HCT116 (cell line): ENCODE measurements around the gene PRPF4.

Experiments used
- CBX3 ChIP-seq: IDR thresholded peaks from 2 replicates; pipeline ENCODE4 v1.6.1; 2012; ENCODE audit warnings: low read depth
- CEBPB ChIP-seq: IDR thresholded peaks from 2 replicates; pipeline ENCODE4 v1.6.1; 2012; ENCODE audit warnings: low read depth
- EZH2 ChIP-seq: fragments of 200-600 bp; sonication (generic); IDR thresholded peaks from 2 replicates; pipeline ENCODE4 v1.6.1; 2017; ENCODE audit warnings: antibody characterized with exemption, mixed run types
- FOSL1 ChIP-seq: IDR thresholded peaks from 2 replicates; pipeline ENCODE4 v1.6.1; 2012; ENCODE audit warnings: low read depth
- POLR2A ChIP-seq: IDR thresholded peaks from 2 replicates; pipeline ENCODE4 v1.7.0; 2011; ENCODE audit warnings: borderline replicate concordance; ENCODE audit not compliant: insufficient read depth, insufficient read length; ENCODE audit errors: extremely low read depth
- POLR2AphosphoS5 ChIP-seq: IDR thresholded peaks from 2 replicates; pipeline ENCODE4 v1.6.1; 2011; ENCODE audit warnings: mild to moderate bottlenecking, low read depth, low read length, moderate library complexity
- RAD21 ChIP-seq: IDR thresholded peaks from 2 replicates; pipeline ENCODE4 v1.6.1; 2012; ENCODE audit warnings: low read depth, mild to moderate bottlenecking
- SIN3A ChIP-seq: IDR thresholded peaks from 2 replicates; pipeline ENCODE4 v1.6.1; 2012; ENCODE audit warnings: low read depth
- SRF ChIP-seq: IDR thresholded peaks from 2 replicates; pipeline ENCODE4 v1.6.1; 2012; ENCODE audit warnings: low read depth
- ZFX ChIP-seq: fragments of 450-650 bp; IDR thresholded peaks from 2 replicates; pipeline ENCODE4 v1.6.1; 2017
- TF ChIP-seq, protein P1 (sequence below), 3 experiments: fragments of 200-600 bp in 1 of 3; sonication (generic) in 1 of 3; IDR thresholded peaks in 2 of 3; conservative IDR thresholded peaks in 1 of 3; 2 replicates each; pipeline ENCODE4 v1.5.1; 2012 to 2017; ENCODE audit warnings: low read depth in 2 of 3, low read length in 2 of 3, antibody characterized with exemption in 1 of 3, borderline replicate concordance in 1 of 3, control low read depth in 1 of 3, mild to moderate bottlenecking in 1 of 3, mixed read lengths in 1 of 3, mixed run types in 1 of 3, moderate library complexity in 1 of 3; ENCODE audit not compliant: insufficient read depth in 1 of 3
- TF ChIP-seq, protein P2 (sequence below): IDR thresholded peaks from 2 replicates; pipeline ENCODE4 v1.6.1; 2012
- TF ChIP-seq, protein P3 (sequence below): IDR thresholded peaks from 2 replicates; pipeline ENCODE4 v1.6.1; 2012; ENCODE audit warnings: low read depth

DNA sequence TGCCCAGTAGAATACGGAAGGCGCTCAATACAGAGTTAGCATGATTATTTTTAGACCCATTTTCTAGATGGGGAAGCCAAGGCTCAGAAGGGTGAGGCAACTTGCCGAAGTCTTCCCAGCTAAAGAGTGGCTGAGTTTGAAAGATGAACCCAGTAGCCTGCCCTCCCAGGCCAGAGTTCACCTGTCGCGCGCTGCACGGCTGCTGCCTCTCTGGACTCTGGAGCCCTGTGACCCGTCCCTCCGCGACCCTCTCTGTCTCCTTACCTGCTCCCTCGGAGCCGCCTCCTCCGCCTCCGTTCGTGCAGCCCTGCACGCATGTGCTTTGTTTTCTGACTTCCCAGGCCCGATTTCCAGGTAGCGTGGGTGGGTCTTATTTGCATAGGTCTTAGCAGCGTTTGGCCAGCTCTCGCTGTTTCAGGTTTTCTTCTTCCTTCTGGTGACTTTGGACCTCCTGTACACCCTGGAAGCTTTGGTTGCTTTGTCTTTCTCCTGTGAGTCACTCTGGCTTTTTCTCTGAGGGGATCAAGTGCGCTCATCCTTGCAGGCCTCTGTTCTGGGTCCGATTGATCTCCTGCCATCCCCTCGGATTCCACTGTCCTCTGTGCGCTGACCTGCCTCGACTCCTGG is 27.4 kb downstream of the PRPF4 start, which contains the start of gene RNF183:
- TF ChIP-seq, protein P1, sequence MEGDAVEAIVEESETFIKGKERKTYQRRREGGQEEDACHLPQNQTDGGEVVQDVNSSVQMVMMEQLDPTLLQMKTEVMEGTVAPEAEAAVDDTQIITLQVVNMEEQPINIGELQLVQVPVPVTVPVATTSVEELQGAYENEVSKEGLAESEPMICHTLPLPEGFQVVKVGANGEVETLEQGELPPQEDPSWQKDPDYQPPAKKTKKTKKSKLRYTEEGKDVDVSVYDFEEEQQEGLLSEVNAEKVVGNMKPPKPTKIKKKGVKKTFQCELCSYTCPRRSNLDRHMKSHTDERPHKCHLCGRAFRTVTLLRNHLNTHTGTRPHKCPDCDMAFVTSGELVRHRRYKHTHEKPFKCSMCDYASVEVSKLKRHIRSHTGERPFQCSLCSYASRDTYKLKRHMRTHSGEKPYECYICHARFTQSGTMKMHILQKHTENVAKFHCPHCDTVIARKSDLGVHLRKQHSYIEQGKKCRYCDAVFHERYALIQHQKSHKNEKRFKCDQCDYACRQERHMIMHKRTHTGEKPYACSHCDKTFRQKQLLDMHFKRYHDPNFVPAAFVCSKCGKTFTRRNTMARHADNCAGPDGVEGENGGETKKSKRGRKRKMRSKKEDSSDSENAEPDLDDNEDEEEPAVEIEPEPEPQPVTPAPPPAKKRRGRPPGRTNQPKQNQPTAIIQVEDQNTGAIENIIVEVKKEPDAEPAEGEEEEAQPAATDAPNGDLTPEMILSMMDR (IDR thresholded peaks at IDR 0.05 in 2 of 3, conservative IDR thresholded peaks at IDR 0.05 in 1 of 3; ENCODE audit: borderline replicate concordance in 1 of 3, insufficient read depth in 1 of 3, low read depth in 2 of 3, low read length in 2 of 3): no peak
- TF ChIP-seq FOSL1 (no peak), EZH2 (no peak), POLR2AphosphoS5 (no peak), SIN3A (no peak), RAD21 (no peak), POLR2A (no peak), CEBPB (no peak), SRF (no peak), CBX3 (no peak), ZFX (no peak)
- TF ChIP-seq, protein P2, sequence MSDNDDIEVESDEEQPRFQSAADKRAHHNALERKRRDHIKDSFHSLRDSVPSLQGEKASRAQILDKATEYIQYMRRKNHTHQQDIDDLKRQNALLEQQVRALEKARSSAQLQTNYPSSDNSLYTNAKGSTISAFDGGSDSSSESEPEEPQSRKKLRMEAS: no peak
- TF ChIP-seq, protein P3, sequence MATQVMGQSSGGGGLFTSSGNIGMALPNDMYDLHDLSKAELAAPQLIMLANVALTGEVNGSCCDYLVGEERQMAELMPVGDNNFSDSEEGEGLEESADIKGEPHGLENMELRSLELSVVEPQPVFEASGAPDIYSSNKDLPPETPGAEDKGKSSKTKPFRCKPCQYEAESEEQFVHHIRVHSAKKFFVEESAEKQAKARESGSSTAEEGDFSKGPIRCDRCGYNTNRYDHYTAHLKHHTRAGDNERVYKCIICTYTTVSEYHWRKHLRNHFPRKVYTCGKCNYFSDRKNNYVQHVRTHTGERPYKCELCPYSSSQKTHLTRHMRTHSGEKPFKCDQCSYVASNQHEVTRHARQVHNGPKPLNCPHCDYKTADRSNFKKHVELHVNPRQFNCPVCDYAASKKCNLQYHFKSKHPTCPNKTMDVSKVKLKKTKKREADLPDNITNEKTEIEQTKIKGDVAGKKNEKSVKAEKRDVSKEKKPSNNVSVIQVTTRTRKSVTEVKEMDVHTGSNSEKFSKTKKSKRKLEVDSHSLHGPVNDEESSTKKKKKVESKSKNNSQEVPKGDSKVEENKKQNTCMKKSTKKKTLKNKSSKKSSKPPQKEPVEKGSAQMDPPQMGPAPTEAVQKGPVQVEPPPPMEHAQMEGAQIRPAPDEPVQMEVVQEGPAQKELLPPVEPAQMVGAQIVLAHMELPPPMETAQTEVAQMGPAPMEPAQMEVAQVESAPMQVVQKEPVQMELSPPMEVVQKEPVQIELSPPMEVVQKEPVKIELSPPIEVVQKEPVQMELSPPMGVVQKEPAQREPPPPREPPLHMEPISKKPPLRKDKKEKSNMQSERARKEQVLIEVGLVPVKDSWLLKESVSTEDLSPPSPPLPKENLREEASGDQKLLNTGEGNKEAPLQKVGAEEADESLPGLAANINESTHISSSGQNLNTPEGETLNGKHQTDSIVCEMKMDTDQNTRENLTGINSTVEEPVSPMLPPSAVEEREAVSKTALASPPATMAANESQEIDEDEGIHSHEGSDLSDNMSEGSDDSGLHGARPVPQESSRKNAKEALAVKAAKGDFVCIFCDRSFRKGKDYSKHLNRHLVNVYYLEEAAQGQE: no peak
